Ishikawa (cell line): ENCODE results near the gene BHLHE41.

Source experiments
- EP300 ChIP-seq: IDR thresholded peaks from 2 replicates; pipeline ENCODE4 v1.6.1; 2012; ENCODE audit warnings: borderline replicate concordance
- NFIC ChIP-seq: IDR thresholded peaks from 2 replicates; pipeline ENCODE4 v1.6.1; 2012
- RAD21 ChIP-seq: IDR thresholded peaks from 2 replicates; pipeline ENCODE4 v1.6.1; 2012; ENCODE audit warnings: low read depth
- REST ChIP-seq: IDR thresholded peaks from 2 replicates; pipeline ENCODE4 v1.6.1; 2012; ENCODE audit warnings: low read depth, mild to moderate bottlenecking
- TAF1 ChIP-seq: IDR thresholded peaks from 2 replicates; pipeline ENCODE4 v1.6.1; 2012; ENCODE audit warnings: low read depth, mild to moderate bottlenecking
- TF ChIP-seq, protein P1 (sequence below): IDR thresholded peaks from 2 replicates; pipeline ENCODE4 v1.6.1; 2012
- TF ChIP-seq, protein P2 (sequence below): IDR thresholded peaks from 2 replicates; pipeline ENCODE4 v1.6.1; 2012

DNA sequence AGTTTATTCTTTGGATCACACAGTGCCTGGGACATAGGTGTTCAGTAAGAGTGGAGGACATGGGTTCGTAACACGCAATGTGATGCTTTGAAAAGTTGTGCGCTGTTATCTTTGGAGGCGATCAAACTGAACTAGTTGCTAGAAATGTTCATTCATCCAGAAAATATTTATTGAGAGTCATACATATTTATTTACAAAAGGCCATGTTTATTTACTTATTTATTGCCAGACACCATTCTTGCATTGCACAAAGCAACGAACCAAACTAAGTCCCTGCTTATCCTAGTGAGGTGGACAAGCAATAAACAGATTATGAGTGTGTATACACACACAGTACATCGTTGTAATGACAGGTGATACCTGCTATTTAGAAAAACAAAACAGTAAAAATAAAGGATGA, 12.6 kb downstream of the BHLHE41 start:
- TF ChIP-seq, protein P1, sequence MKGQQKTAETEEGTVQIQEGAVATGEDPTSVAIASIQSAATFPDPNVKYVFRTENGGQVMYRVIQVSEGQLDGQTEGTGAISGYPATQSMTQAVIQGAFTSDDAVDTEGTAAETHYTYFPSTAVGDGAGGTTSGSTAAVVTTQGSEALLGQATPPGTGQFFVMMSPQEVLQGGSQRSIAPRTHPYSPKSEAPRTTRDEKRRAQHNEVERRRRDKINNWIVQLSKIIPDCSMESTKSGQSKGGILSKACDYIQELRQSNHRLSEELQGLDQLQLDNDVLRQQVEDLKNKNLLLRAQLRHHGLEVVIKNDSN, result no peak
- no peak for TF ChIP-seq EP300
- TF ChIP-seq, protein P2, sequence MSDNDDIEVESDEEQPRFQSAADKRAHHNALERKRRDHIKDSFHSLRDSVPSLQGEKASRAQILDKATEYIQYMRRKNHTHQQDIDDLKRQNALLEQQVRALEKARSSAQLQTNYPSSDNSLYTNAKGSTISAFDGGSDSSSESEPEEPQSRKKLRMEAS, result no peak
- no peak for TF ChIP-seq REST
- TF ChIP-seq RAD21, result no peak
- TF ChIP-seq TAF1, result no peak
- TF ChIP-seq NFIC, result no peak
